ENCODE measurements around the gene CEP85L. TPM values are rescaled to one million over a fixed set of nuclear protein-coding genes. Genes with fewer than 3 reads are reported as not detected.

The CEP85L gene
- total RNA-seq, 1 donor from 2014 or later = 16.8 TPM

DNA sequence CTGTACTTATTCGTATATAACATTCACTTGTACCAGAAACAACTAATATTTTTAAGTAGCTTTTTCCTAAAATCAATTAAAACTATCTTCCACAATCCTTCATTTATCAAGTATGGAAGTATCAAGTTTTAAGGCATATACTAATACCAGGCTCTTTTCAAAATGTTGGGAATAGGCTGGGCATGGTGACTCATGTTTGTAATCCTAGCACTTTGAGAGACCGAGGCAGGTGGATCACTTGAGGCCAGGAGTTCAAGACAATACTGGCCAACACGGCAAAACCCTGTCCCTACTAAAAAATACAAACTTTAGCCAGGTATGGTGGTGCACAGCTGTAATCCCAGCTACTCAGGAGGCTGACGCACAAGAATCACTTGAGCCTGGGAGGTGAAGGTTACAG, 129.0 kb downstream of the CEP85L start:
- H3K4me3 Mint-ChIP-seq = no peak overlapping the region
- peaks cover 6% of the 10 kb centered on the region for H3K9me3 Mint-ChIP-seq
- H3K27me3 Mint-ChIP-seq (ENCODE audit: low read depth) = no peaks in the 10 kb centered on the region
- no peak for TF ChIP-seq CTCF (conservative IDR thresholded peaks at IDR 0.05)
- H3K4me1 Mint-ChIP-seq = peaks cover 5% of the 10 kb centered on the region
- no peak overlapping the region for H3K27ac Mint-ChIP-seq (ENCODE audit: unreplicated experiment)
- no peak for DNase-seq (ENCODE audit: low read depth, low spot score)
- H3K36me3 Mint-ChIP-seq (ENCODE audit: low read depth) = peaks cover 16% of the 10 kb centered on the region

DNA sequence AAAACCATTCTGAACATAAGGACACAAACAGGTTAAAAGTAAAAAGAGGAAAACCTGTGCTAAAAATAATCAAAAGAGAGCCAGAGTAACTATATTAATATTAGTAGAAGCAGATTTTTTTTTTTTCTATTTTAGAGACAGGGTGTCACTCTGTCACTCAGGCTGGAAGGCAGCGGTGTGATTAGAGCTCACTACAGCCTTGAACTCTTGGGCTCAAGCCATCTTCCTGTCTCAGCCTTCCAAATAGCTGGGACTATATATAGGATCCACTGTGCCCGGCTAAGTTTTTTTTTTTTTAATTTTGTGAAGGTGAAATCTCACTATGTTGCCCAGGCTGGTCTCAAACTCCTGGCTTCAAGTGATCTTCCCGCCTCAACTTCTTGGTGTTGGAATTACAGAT, 136.7 kb downstream of the CEP85L start:
- Mint-ChIP-seq H3K9me3 (peaks cover 5% of the 10 kb centered on the region), H3K4me1 (no peaks in the 10 kb centered on the region)
- DNase-seq (ENCODE audit: low read depth, low spot score) = no peak

GRCh38 chr6:118511930-118512715, 139.3 kb downstream of the CEP85L start:
- H3K27me3 Mint-ChIP-seq (ENCODE audit: low read depth) = no peaks in the 10 kb centered on the region
- no peaks in the 10 kb centered on the region for H3K36me3 Mint-ChIP-seq (ENCODE audit: low read depth)
- H3K4me3 Mint-ChIP-seq = no peak overlapping the region
- H3K9me3 Mint-ChIP-seq = no peaks in the 10 kb centered on the region
- H3K4me1 Mint-ChIP-seq = no peaks in the 10 kb centered on the region
- TF ChIP-seq CTCF (conservative IDR thresholded peaks at IDR 0.05) = no peak
- DNase-seq (ENCODE audit: low read depth, low spot score) = no peak
- H3K27ac Mint-ChIP-seq (ENCODE audit: unreplicated experiment) = no peak overlapping the region

More for the DNA sequence above, 136.7 kb downstream of the CEP85L start:
- no peak for TF ChIP-seq CTCF (conservative IDR thresholded peaks at IDR 0.05)
- no peaks in the 10 kb centered on the region for H3K27me3 Mint-ChIP-seq (ENCODE audit: low read depth)
- no peak overlapping the region for H3K4me3 Mint-ChIP-seq
- H3K36me3 Mint-ChIP-seq (ENCODE audit: low read depth) = peaks cover 9% of the 10 kb centered on the region
- no peak overlapping the region for H3K27ac Mint-ChIP-seq (ENCODE audit: unreplicated experiment)

DNA sequence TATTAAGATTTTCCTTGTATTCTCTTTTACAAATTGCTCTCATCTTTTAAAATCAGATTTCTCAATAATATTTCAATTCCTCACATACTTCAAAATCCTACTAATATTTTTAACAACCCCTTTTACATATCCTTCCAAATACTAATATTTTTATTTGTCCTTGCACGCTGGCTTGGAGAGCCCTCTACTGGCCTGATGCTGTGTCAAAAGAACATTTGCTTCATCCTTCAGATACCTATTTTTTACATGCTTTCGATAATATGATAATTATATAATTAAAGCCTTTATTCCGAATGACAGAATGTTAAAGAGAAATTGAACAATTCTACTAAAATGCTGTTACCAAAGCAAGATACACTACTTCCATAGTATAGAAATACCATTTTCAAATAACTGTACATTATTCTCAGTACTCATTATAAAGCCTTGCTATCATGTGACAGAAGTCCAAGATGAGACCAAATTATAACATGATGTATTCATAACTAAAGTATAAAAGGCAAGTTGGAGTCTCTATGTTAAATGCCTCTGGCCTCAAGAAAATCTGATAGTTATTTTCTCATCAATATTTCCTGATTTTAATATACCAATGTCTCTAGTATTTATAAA, 142.3 kb downstream of the CEP85L start:
- Mint-ChIP-seq H3K4me3 (no peak overlapping the region), H3K27me3 (ENCODE audit: low read depth) (no peaks in the 10 kb centered on the region), H3K9me3 (no peaks in the 10 kb centered on the region), H3K4me1 (no peaks in the 10 kb centered on the region), H3K27ac (ENCODE audit: unreplicated experiment) (no peak overlapping the region), H3K36me3 (ENCODE audit: low read depth) (no peaks in the 10 kb centered on the region)
- peak; percentile 80 for TF ChIP-seq CTCF (conservative IDR thresholded peaks at IDR 0.05)
- DNase-seq (ENCODE audit: low read depth, low spot score) = no peak

- H3K9me3 Mint-ChIP-seq = no peaks in the 10 kb centered on the region
- no peak for TF ChIP-seq CTCF (conservative IDR thresholded peaks at IDR 0.05)
- H3K4me1 Mint-ChIP-seq = no peaks in the 10 kb centered on the region
- no peaks in the 10 kb centered on the region for H3K27me3 Mint-ChIP-seq (ENCODE audit: low read depth)
- H3K4me3 Mint-ChIP-seq = no peak overlapping the region
- no peak for DNase-seq (ENCODE audit: low read depth, low spot score)
- H3K36me3 Mint-ChIP-seq (ENCODE audit: low read depth) = peaks cover 6% of the 10 kb centered on the region
- H3K27ac Mint-ChIP-seq (ENCODE audit: unreplicated experiment) = no peak overlapping the region
Measured at GRCh38 chr6:118507636-118508035, 143.8 kb downstream of the CEP85L start.
